HG02840 (cell line): ENCODE measurements around the gene FBXW2.

ENCODE experiments used
- ATAC-seq: cut with Tn5 transposase; IDR thresholded peaks from one replicate; pipeline ENCODE4 v1.9.1; 2021; ENCODE audit warnings: mild to moderate bottlenecking, moderate library complexity, moderate number of reproducible peaks; ENCODE audit not compliant: unreplicated experiment, low FRiP score

FBXW2 gene

DNA sequence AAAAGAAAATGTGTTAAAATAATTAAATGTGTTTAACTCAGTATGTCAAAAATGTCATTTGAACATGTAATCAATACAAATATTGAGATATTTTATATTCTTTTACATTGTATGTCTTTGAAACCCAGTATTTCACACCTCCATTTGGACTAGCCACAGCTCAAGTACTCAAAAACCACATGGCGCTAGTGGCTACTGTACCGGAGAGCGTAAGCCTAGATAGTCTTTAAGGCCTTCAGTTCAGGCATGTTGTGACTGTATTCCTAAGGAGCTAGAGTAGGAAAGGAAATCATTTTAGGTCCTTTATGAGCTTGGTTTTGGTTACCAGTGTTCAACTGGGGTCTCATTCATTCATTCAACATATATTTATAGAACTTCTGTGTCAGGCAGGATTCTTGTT lies 12.8 kb downstream of the FBXW2 start:
- no peak for ATAC-seq

DNA sequence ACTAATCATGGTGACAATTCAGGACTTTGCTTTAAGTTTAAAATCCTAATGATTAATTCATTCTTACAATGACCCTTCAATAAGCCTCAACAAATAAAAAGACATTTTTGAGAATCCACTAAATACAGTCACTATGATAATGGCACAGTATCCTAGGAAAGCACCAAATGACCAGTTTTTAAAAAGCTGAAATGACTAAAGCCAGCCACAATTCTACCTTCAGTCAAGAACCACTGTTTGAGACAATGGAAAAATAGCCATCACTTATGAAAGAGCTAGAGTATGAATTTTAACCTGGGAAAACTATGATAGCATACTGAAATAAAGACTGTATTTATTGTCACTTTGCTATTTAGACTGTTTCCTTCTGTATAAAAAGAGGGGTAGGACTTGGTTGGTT lies 14.0 kb downstream of the FBXW2 start:
- ATAC-seq: no peak

DNA sequence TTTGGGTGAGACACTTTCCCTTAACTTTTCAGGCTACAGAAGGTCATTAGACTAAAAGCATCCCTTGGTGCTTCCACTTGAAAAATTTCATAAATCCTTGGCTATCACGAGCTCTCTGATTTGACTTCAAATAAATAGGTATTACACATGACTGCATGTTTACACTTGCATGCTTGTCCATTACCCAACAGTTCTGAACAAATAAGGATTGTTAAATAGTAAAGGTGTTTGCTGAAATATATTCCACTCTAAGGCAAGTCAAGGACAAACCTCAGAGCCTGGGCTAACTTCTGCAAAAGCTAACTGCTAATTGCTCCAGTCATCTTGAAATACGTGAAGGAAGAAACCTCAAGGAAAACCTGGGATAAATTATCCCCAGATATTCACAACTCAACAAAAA lies 14.5 kb downstream of the FBXW2 start:
- no peak for ATAC-seq

DNA sequence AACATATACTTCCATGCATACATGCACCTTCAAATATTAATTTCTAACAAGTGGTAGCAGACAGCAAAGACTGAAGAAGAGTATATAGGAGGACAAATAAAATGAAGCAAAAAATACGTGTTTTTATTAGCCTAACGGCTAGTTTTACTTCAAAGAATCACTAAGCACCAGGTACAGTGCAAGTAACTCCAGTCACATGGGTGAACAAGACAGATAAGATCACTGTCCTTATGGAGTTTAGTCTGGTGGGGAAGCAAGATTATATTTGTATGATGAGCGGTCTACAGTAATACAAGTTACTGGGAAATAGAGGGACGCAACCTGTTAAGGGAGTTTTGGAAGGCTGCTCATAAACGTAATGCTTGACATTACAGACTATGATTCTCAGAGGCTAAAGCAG lies 16.0 kb downstream of the FBXW2 start:
- ATAC-seq: no peak

DNA sequence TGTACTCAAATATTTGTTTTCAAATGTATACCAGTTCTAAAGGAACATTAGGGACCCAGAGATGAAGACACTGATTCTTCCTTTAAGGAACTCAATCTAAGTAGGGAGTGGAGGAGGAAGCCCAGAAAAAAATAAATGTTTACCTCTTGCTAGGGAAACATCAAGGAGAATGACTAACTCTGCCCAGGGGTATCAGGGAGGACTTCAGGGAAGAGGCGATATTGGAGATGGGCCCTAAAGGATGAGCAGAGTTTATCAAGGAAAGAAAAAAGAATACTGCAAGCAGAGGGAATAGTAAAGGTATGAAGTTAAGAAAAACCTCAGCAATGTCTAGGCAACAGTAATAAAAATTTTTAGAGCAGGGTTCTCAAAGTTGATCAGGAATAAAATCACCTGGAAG lies 16.4 kb downstream of the FBXW2 start:
- no peak for ATAC-seq

DNA sequence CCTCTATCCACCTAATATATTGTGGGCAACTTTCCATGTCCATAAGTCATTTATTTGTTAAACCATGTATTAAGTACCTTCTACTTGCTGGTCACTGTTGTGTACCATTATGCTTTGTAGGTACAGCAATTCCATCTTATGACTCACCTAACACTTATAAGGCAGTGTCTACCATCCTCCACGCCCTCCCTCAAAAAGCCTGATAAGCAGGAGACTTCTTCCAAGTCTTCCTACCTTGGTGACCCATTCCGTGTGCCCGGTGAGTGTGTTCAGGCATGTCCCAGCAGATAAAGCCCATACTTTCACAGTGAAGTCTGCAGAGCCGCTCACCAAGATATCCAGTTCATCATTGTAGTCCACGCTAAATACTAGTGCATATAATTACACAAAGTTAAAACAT lies 17.4 kb downstream of the FBXW2 start:
- no peak for ATAC-seq

DNA sequence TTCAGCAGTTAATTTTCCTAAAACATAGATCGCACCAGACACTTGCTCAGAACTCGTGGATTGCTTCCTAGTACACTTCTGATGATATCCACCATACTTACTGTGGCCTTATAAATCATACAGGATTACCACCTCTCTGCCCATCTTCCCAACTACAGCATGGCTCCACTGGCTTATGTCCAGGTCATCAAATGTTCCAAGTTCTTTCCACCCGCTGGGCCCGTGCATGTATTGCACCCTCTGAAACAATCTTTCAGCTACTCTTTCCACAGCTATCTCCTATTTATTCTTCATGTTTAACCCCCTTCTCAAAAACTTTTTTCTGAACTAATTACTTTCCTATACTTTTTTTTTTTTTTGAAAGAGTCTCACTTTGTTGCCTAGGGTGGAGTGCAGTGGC lies 18.5 kb downstream of the FBXW2 start:
- no peak for ATAC-seq

DNA sequence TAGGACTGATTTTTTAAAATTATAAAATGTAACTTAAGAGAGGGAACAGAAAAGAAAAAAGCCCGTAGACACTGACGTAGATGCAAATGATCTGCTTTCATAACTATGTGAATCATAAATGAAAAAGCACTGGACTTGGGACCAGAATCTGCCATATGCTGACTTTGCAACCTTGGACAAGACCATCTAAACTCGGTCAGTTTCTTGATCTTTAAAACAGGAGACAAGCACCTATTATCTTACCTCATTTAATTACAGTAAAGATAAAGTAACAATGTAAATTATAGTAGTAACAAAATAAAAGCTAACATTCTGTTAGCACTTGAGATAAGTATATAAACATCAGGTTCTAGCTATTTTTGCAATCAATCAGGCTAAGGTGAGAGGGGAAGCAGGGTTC lies 20.0 kb downstream of the FBXW2 start:
- ATAC-seq: no peak

DNA sequence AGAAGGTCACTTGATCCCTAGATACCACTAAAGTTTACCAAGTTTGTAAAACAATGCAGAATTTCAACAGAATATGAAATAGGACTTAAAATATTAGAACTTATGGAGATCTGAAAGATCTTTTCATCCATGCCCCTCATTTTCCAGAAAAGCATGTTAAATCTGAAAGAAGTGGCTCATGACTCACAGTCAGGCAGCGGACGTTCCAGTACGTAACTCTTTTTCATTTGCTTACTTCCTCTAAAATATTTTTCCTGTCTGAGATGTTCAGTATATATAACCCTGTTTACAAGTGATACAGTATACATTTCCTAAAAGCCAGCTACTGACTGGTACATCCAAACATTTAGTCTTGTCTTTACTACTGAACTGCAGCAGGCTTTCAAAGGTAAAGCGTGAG lies 22.3 kb downstream of the FBXW2 start:
- ATAC-seq: no peak

DNA sequence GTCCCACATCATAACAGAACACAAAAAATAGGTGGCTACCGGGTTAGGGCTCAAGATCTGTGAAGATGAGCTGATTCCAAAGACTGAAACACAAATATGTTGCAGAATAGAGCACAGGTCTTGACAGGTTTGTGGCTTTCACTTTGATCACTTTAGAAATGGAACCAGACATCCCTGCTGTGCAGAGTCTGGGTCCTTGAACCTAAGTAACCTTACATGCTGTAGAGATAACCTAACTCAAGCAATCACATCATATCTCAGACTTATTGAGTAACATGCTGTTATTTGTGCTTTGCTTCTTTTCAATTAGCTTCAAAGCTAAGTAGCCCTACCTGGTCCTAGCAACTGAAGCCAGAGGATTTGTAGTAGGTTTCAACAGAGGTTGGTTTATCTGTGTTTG lies 24.3 kb downstream of the FBXW2 start:
- ATAC-seq: no peak

DNA sequence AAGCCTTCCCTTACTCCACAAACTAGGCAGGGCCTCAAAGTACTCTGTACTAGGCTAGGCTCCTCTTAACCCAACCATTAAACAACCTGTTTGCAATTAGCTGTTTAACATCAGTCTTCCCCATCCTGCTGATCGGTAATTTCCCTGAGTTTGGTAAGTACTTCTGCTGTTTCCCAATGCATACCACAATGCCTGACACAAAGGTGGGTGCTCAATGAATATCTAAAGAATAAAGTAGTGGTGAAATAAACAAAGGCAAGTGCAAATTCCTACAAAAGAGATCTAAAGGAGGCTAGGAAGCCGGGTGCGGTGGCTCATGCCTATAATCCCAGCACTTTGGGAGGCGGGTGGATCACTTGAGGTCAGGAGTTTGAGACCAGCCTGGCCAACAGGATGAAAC lies 25.0 kb downstream of the FBXW2 start:
- ATAC-seq: no peak

DNA sequence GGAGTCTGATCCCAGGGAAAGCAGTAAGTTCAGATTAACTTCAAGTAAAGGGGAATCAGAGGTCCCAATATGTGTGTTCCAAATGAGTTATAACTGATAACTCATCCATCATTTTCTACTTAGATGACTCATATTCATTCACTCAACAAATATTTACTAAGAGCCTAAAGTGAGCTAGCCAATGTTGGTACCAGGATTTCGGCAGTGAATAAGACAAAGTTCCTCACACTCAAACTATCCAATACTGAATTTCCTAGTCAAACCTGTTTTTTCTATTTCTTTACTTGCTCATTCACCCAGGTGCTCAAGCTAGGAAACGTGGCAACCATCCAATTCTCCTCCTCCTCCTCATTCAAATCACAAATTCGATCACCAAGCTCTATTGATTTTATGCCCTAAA lies 25.8 kb downstream of the FBXW2 start:
- ATAC-seq: no peak

DNA sequence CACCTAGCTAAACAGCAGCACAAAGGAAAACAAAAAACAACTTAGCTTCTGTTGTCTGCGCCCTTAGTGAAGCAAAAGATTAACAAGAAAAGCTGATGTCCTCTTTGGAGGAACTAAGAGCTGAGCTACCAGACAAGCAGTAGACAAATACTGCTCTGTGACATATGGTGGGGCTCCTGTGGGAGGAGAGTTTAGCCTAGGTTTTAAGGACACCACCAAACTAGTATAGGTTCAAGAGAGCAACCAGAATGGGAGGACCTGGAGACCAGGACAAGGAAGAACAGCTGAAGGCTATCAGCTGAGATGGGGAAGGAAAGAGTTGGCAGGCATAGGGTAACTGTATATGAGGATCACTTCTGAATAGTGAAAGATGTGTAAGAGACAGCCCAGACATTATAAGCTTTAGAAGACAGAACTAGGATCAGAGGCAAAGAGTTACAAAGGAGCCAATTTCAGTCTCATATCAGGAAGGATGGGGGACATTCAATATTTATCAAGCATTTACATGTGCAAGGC lies 27.2 kb downstream of the FBXW2 start:
- no peak for ATAC-seq

DNA sequence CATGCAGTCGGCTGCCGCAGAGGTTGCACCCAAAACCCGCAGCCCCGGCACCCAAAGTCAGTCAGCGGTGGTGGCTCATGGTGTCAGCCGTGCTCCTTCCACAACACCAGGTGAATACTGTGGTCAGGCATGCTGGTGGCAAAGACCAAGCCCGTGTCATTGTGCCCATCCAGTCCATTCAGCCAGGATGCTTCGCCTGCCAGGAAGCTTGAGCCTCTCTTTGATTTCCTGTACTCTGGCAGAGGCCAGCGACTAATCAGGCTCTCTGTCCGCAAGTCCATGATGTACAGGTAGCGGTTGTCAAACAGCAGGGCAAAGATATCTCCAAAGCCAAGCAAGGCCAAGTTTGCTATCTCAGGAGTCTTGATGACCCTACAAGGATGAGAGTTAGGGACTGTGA lies 28.7 kb downstream of the FBXW2 start:
- ATAC-seq: no peak

DNA sequence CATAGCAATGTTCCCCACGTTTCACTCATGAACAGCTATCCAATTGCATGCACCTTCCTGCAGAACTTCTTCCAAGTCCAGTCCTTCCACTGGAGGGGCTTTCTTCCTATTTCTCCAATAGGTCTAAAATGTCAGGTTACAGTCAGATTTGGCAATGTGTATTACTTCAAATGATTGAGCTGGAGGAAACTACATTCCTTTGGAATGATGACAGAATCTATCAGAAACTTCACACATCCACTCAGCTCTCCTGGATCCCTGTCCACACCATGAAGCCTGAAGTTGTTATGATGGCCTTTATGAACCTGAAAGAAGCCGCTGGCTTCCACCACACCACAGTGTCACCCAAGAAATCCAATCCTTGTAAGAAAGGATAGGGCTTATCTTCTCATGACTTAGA lies 32.2 kb downstream of the FBXW2 start:
- ATAC-seq: no peak

DNA sequence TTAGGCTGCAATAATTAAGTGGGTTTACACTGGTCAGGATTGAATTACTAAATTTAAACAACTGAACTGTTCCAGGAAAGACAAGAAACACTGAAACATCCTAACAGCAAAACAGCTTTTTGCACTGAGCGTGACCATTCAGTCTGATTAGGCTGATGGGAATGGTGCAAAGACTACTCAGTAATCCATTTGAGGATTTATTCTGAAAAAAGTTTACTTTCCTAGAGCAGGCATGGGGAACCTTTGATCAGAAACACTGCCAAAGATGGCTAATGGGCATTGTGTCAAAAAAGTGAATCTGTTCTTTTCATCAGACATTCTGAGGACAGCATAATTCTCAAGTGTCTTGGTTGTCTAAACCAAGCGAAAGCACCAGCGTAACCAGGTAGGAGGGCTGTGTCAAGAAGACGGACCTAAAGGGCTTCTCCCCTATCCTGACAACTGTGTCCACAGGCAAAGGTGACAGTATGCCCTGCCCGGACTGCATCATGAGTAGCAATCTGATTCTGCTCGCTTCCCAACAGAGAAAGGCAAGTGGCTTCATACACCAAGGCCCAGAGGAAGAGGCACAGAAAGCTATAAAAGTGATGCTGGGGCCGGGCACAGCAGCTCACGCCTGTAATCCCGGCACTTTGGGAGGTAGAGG lies 33.3 kb downstream of the FBXW2 start:
- no peak for ATAC-seq

DNA sequence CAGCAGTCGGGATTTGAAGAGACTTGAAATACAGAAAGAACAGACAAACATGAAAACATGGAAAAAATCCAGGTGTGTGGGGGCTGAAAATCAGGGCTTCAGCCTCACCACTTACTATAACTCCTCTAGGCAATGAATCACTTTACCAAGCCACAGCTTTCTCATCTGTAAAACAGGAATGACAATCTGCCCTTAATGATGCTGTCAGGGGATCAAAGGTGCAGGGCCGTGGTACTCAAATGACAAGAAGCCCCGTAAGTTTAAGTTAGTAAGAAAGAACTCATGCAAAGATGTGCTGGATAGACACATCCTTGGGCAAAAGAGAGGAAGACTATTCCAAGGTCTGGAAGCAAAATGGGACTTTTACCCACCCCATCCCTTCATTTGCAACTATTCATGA lies 34.7 kb downstream of the FBXW2 start:
- ATAC-seq: no peak

DNA sequence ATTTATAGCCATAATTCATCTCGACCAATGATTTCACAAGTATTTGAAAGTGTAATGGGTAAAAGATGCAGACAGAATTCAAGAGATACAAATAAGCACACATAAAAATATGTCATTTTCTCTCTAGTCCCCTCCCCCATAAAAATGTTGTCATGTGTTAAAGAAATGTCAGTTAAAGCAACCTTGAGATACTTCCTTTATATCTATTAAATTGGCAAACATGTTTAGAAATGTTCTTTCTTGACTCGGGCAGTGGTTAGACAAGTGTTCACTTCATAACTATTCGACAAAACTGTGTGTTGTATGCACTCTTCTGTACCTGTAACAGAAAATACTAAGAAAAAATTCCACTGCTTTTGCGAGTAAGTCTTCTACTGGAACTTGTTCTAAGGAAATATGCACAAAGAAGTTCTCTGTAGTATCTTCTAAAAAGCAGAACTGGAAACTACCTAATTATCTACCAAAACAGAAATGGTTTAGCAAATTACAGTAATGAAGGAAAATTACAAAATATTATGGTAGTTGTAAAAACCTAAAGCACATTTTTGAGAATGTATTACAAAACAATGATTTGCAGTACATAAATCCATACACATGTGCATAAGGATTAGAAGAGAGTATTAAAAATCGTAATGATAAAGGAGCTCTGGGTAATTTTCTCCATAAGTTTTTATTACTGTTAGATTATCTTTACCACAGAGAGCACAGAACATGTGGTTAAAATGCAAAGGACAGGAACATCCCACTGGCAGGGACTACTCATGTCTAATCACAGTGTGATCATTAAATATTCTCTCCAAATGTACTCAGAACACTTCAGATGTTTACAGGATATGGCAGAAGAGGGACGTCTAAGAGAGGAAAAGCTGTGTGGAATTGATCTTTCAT lies 35.9 kb downstream of the FBXW2 start:
- ATAC-seq: no peak

DNA sequence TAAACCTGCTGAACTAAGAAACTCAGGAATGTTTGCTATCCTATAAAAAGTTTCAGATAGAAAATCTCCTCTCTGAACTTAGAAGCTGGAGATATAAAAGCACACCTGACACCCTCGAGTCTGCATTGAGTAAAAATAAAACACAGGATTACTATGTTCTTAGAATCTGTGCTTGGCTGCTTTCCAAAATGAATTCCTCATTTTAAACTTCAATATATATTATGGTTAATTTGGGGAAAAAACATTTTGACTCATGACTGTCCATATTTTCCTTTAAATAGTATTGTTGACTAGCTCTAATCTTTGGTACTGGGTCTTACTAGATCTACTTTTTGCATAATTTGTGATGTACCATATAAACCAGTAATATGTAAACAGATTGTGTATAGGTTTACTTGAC lies 36.7 kb downstream of the FBXW2 start:
- no peak for ATAC-seq

DNA sequence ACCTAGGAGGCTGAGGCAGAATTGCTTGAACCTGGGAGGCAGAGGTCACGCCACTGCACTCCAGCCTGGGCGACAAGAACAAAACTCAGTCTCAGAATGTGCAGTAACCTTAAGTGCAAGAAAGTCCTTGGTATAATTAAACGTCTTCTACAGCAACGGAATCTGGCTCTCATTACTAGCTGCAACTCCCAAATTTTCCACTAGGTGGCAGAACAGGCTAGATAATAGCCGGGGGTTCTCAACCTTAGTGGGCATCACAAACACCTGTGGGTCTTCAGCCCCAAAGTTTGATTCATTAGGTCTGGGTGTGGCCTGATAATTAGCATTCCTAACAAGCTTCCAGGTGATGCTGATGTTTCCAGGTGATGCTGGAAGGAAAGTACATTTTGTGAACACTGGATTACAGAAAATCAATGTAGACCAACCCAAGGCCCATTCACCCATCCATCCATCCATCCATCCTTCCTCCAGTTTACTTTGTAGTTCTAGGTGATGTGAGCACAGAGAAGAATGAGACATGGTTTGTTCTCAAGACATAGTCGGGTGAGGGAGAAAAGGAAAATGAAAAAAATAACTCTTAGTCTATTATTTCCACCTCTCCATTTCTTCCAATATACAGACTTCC lies 37.3 kb downstream of the FBXW2 start:
- ATAC-seq: peak; percentile 23

DNA sequence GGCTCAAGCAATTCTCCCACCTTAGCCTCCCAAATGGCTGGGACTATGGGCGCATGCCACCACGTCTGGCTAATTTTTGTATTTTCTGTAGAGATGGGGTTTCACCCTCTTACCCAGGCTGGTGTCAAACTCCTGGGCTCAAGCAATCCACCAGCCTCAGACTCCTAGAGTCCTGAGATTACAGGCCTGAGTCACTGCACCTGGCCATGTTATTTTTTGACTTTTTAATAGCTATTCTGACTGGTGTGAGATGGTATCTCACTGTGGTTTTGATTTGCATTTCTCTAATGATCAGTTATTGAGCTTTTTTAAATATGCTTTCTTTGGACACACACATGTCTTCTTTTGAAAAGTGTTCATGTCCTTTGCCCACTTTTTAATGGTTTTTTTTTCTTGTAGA lies 38.2 kb downstream of the FBXW2 start:
- ATAC-seq: peak; percentile 58

DNA sequence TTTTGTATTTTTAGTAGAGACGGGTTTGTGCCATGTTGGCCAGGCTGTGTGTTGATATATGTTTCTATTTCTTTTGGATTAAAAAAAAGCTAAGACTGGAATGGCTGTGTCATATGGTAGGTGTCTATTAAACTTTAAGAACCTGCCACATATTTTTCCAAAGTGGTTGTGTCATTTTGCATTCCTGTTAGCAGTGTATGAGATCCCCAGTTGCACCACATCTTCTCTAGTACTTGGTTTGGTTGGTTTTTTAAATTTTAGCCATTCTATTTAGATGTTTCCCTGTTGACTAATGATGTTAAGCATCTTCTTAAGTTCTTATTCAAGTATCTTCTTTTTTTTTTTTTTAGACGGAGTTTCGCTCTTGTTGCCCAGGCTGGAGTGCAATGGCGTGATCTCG lies 42.8 kb downstream of the FBXW2 start:
- ATAC-seq: no peak
